Natural killer cell (primary cell): ENCODE data around the gene MEIOSIN. TPM values are rescaled to one million over a fixed set of nuclear protein-coding genes. Genes with fewer than 3 reads are reported as not detected.
"Not testable (repeated sequence)": the region's sequence is repeated elsewhere in the genome, so short reads cannot be mapped to it uniquely, and the experiment has no call there.

Experiments
- ATAC-seq, 3 donors: fragments of 150-1000 bp in 2 of 3; fragments of 200-7000 bp in 1 of 3; cut with Tn5 transposase; 1 replicate in 1 of 3; 2 replicates in 2 of 3; pipeline ENCODE4 v1.10.0; 2021; ENCODE audit warnings: mild to moderate bottlenecking in 2 of 3, moderate library complexity in 2 of 3
- DNase-seq, 2 donors: peaks; one replicate each; pipeline versions ENCODE4 v3.0.0 to v3.0.0-alpha.2; 2013 to 2021; ENCODE audit warnings: mixed read lengths in 1 of 2
- H3K27ac ChIP-seq: one replicate; pipeline ENCODE4 v1.5.1; 2013; ENCODE audit warnings: mild to moderate bottlenecking, low read length
- H3K27me3 ChIP-seq: one replicate; pipeline ENCODE4 v1.6.1; 2013; ENCODE audit warnings: low read length; ENCODE audit not compliant: control insufficient read depth, insufficient read depth
- H3K36me3 ChIP-seq: one replicate; pipeline ENCODE4 v1.6.1; 2013; ENCODE audit warnings: low read length; ENCODE audit not compliant: control insufficient read depth, insufficient read depth
- H3K4me1 ChIP-seq: one replicate; pipeline ENCODE4 v1.6.1; 2013; ENCODE audit warnings: low read length; ENCODE audit not compliant: control insufficient read depth, insufficient read depth
- H3K4me3 ChIP-seq: one replicate; pipeline ENCODE4 v1.5.1; 2013; ENCODE audit warnings: low read length
- H3K9me3 ChIP-seq: one replicate; pipeline ENCODE4 v1.6.1; 2013; ENCODE audit warnings: low read length; ENCODE audit not compliant: control insufficient read depth, insufficient read depth
- H3K27ac Mint-ChIP-seq, 2 donors: one replicate each; pipeline ENCODE4 v1.8.0; 2022; ENCODE audit warnings: mild to moderate bottlenecking in 2 of 2, mixed read lengths in 2 of 2, moderate library complexity in 1 of 2
- H3K27me3 Mint-ChIP-seq, 2 donors: one replicate each; pipeline ENCODE4 v1.8.0; 2022; ENCODE audit warnings: low read depth in 2 of 2, mixed read lengths in 2 of 2
- H3K36me3 Mint-ChIP-seq: one replicate; pipeline ENCODE4 v1.8.0; 2022; ENCODE audit warnings: mixed read lengths
- H3K4me1 Mint-ChIP-seq, 2 donors: one replicate each; pipeline ENCODE4 v1.8.0; 2022; ENCODE audit warnings: mixed read lengths in 2 of 2
- H3K4me3 Mint-ChIP-seq: one replicate; pipeline ENCODE4 v1.8.0; 2022; ENCODE audit warnings: mild to moderate bottlenecking, moderate library complexity, mixed read lengths
- H3K9me3 Mint-ChIP-seq, 2 donors: one replicate each; pipeline ENCODE4 v1.8.0; 2022; ENCODE audit warnings: mixed read lengths in 2 of 2
- CTCF ChIP-seq: fragments of 200-600 bp; IDR thresholded peaks from one replicate; pipeline ENCODE4 v1.8.0; 2022; ENCODE audit warnings: antibody characterized with exemption
- WGBS: methylation state at CpG from one replicate; pipeline ENCODE4 v1.1.7; 2013; ENCODE audit warnings: missing lambda C conversion rate; ENCODE audit not compliant: insufficient coverage; 5-methylcytosine and 5-hydroxymethylcytosine counted together
- intact Hi-C: fragments of 100-400 bp; cut with micrococcal nuclease; formaldehyde crosslinking; loops from one replicate; pipeline ENCODE4 v1.14.2; 2022
- total RNA-seq, 4 donors: library from RNA; stranded (reverse); fragments of 120-200 nt in 1 of 4; gene quantifications; one replicate each; pipeline versions ENCODE4 v1.2.3 to v1.2.4, GENCODE V29; 2013 to 2022

MEIOSIN gene
- total RNA-seq, 3 donors from 2014 or later (not counting 1 experiment from before 2014, with no cell fraction given) = not detected

- H3K27ac ChIP-seq = no peak overlapping the region
- H3K27me3 Mint-ChIP-seq = peaks cover 8 to 17% of the 10 kb centered on the region in 2 donors
- no peaks in the 10 kb centered on the region for H3K9me3 Mint-ChIP-seq
- ATAC-seq (no peak), DNase-seq (no peak)
- H3K4me1 Mint-ChIP-seq = no peaks in the 10 kb centered on the region
- TF ChIP-seq CTCF = no peak
- H3K4me3 Mint-ChIP-seq = no peak overlapping the region
- WGBS = 93% methylated on average over 6 of the region's 6 CpGs
- no peak overlapping the region for H3K4me3 ChIP-seq
- no peak overlapping the region for H3K27ac Mint-ChIP-seq
- H3K9me3 ChIP-seq = no peaks in the 10 kb centered on the region
- H3K27me3 ChIP-seq = no peaks in the 10 kb centered on the region
- intact Hi-C loops = no loop called here
- no peaks in the 10 kb centered on the region for H3K36me3 Mint-ChIP-seq
- H3K4me1 ChIP-seq = no peaks in the 10 kb centered on the region
- H3K36me3 ChIP-seq = no peaks in the 10 kb centered on the region
Measured at GRCh38 chr19:45745606-45746005, 12.4 kb downstream of the MEIOSIN start.

- no peak overlapping the region for H3K27ac Mint-ChIP-seq
- no peaks in the 10 kb centered on the region for H3K9me3 ChIP-seq
- no peaks in the 10 kb centered on the region for H3K36me3 ChIP-seq
- no peak overlapping the region for H3K27ac ChIP-seq
- no peaks in the 10 kb centered on the region for H3K9me3 Mint-ChIP-seq
- H3K36me3 Mint-ChIP-seq = no peaks in the 10 kb centered on the region
- TF ChIP-seq CTCF = no peak
- H3K27me3 Mint-ChIP-seq = peaks cover 8 to 17% of the 10 kb centered on the region in 2 donors
- H3K4me1 Mint-ChIP-seq = no peaks in the 10 kb centered on the region
- ATAC-seq = no peak
- H3K4me3 ChIP-seq = no peak overlapping the region
- intact Hi-C loops = no loop called here
- H3K4me1 ChIP-seq = no peaks in the 10 kb centered on the region
- WGBS = 85% methylated on average over 5 of the region's 5 CpGs
- H3K4me3 Mint-ChIP-seq = no peak overlapping the region
- no peak for DNase-seq
- H3K27me3 ChIP-seq = no peaks in the 10 kb centered on the region
Measured at GRCh38 chr19:45746866-45747265, 13.6 kb downstream of the MEIOSIN start.

- ATAC-seq = no peak
- H3K9me3 ChIP-seq = no peaks in the 10 kb centered on the region
- no peaks in the 10 kb centered on the region for H3K36me3 ChIP-seq
- no peaks in the 10 kb centered on the region for H3K27me3 ChIP-seq
- 91% methylated on average over 4 of the region's 5 CpGs for WGBS
- no peak overlapping the region for H3K4me3 ChIP-seq
- H3K4me1 ChIP-seq = no peaks in the 10 kb centered on the region
- TF ChIP-seq CTCF = no peak
- H3K27ac ChIP-seq = no peak overlapping the region
- Mint-ChIP-seq H3K36me3 (no peaks in the 10 kb centered on the region), H3K27me3 (peaks cover 8 to 15% of the 10 kb centered on the region in 2 donors), H3K27ac (no peak overlapping the region), H3K9me3 (no peaks in the 10 kb centered on the region), H3K4me3 (no peak overlapping the region), H3K4me1 (no peaks in the 10 kb centered on the region)
- intact Hi-C loops = no loop called here
- DNase-seq = no peak
Measured at GRCh38 chr19:45747513-45747912, 14.3 kb downstream of the MEIOSIN start.

- H3K4me3 Mint-ChIP-seq, intact Hi-C loops, H3K36me3 Mint-ChIP-seq, H3K27ac Mint-ChIP-seq, H3K36me3 ChIP-seq, ATAC-seq, H3K4me1 Mint-ChIP-seq, H3K27me3 Mint-ChIP-seq, H3K4me1 ChIP-seq, H3K27me3 ChIP-seq, H3K27ac ChIP-seq, DNase-seq, H3K9me3 Mint-ChIP-seq, H3K4me3 ChIP-seq, H3K9me3 ChIP-seq: not testable (repeated sequence)
- WGBS = 97% methylated on average over 9 of the region's 10 CpGs
Measured at GRCh38 chr19:45751483-45751882, 18.2 kb downstream of the MEIOSIN start.
